Measurements from ENCODE around the gene ABTB2. TPM values are rescaled to one million over a fixed set of nuclear protein-coding genes. Genes with fewer than 3 reads are reported as not detected.

ABTB2 gene
- polyA plus RNA-seq, 1 of the 3 experiments (the other 2 are of a cell fraction) = 7.8 TPM

GRCh38 chr11:34267013-34267412, 90.8 kb downstream of the ABTB2 start:
- H3K9ac ChIP-seq = no peak overlapping the region
- peaks cover 12% of the 10 kb centered on the region for H3F3A ChIP-seq (replicated peaks; ENCODE audit: insufficient read depth)
- POLR2A ChIA-PET = no interaction called here
- 57% methylated on average over 10 of the region's 11 CpGs for WGBS (ENCODE audit: low lambda C conversion rate)
- CTCF ChIA-PET = interaction anchor here (1.2 to 1.5 kb wide), 2 partner anchors 15 to 17 kb away, joined by 3 to 5 read pairs; no protein-coding TSS in a partner anchor
- no peaks in the 10 kb centered on the region for H3K9me2 ChIP-seq
- peak overlapping the region; percentile 24 to 64; a peak in 3 of 4 replicates for H3K27ac ChIP-seq (ENCODE audit: low read depth in 2 of 2, low read length in 1 of 2)
- peak overlapping the region; percentile 41; the same call in 1 of the 2 replicates for H3K4me2 ChIP-seq
- H4K20me1 ChIP-seq (ENCODE audit: insufficient read depth) = 0 out of 2 replicates have a peak, but pooled peaks cover 13% of the 10 kb centered on the region
- H3K4me3 ChIP-seq (ENCODE audit: low read depth in 2 of 2, low read length in 1 of 2) = no peak overlapping the region
- no peaks in the 10 kb centered on the region for H3K36me3 ChIP-seq (replicated peaks in 1 of 2; ENCODE audit: control insufficient read depth in 1 of 2, insufficient read depth in 2 of 2, low read length in 1 of 2)
- no peaks in the 10 kb centered on the region for H3K79me2 ChIP-seq (ENCODE audit: insufficient read depth)
- TF ChIP-seq ELF1 (IDR thresholded peaks at IDR 0.05) (no peak), MAX (IDR thresholded peaks at IDR 0.05; ENCODE audit: low read depth) (no peak), MEF2A (IDR thresholded peaks at IDR 0.05; ENCODE audit: borderline replicate concordance, low read depth) (no peak), TEAD4 (IDR thresholded peaks at IDR 0.05; ENCODE audit: borderline replicate concordance, insufficient read depth) (no peak), EZH2phosphoT487 (IDR thresholded peaks at IDR 0.05; ENCODE audit: borderline replicate concordance, low read depth) (no peak), POLR2AphosphoS5 (IDR thresholded peaks at IDR 0.05; ENCODE audit: low read depth, low read length) (no peak), CHD2 (IDR thresholded peaks at IDR 0.05; ENCODE audit: low read length, partially characterized antibody) (no peak), USF2 (IDR thresholded peaks at IDR 0.05; ENCODE audit: borderline replicate concordance, low read depth, low read length) (no peak), TCF12 (IDR thresholded peaks at IDR 0.05) (no peak), USF1 (IDR thresholded peaks at IDR 0.05; ENCODE audit: borderline replicate concordance, low read depth) (no peak)
- no peak overlapping the region for H2AFZ ChIP-seq (ENCODE audit: low read depth)
- no peak for DNase-seq
- H3K27me3 ChIP-seq (ENCODE audit: insufficient read depth) = no peaks in the 10 kb centered on the region
- H3K4me1 ChIP-seq (ENCODE audit: control insufficient read depth in 1 of 2, insufficient read depth in 2 of 2, low read depth in 1 of 2, low read length in 1 of 2) = peaks cover 46 to 50% of the 10 kb centered on the region in 2 experiments
- H3K9me3 ChIP-seq = no peaks in the 10 kb centered on the region

GRCh38 chr11:34266090-34266912, 91.5 kb downstream of the ABTB2 start:
- H3K4me3 ChIP-seq (ENCODE audit: low read depth in 2 of 2, low read length in 1 of 2) = no peak overlapping the region
- no peaks in the 10 kb centered on the region for H3K9me2 ChIP-seq
- H3K27me3 ChIP-seq (ENCODE audit: insufficient read depth) = no peaks in the 10 kb centered on the region
- peak overlapping the region; percentile 5 to 64 for H3K27ac ChIP-seq (ENCODE audit: low read depth in 2 of 2, low read length in 1 of 2)
- no peak for DNase-seq
- H3K79me2 ChIP-seq (ENCODE audit: insufficient read depth) = no peaks in the 10 kb centered on the region
- ChIA-PET POLR2A (no interaction called here), CTCF (interaction anchor here (1.2 to 1.5 kb wide), 2 partner anchors 15 to 18 kb away, joined by 3 to 5 read pairs; no protein-coding TSS in a partner anchor)
- H3K4me2 ChIP-seq = peak overlapping the region; percentile 41; the same call in 1 of the 2 replicates
- H2AFZ ChIP-seq (ENCODE audit: low read depth) = no peak overlapping the region
- 38% methylated on average over 11 of the region's 11 CpGs for WGBS (ENCODE audit: low lambda C conversion rate)
- H3F3A ChIP-seq (replicated peaks; ENCODE audit: insufficient read depth) = peaks cover 12% of the 10 kb centered on the region
- peaks cover 53 to 57% of the 10 kb centered on the region in 2 experiments for H3K4me1 ChIP-seq (ENCODE audit: control insufficient read depth in 1 of 2, insufficient read depth in 2 of 2, low read depth in 1 of 2, low read length in 1 of 2)
- no peaks in the 10 kb centered on the region for H3K9me3 ChIP-seq
- H4K20me1 ChIP-seq (ENCODE audit: insufficient read depth) = 0 out of 2 replicates have a peak, but pooled peaks cover 13% of the 10 kb centered on the region
- no peaks in the 10 kb centered on the region for H3K36me3 ChIP-seq (replicated peaks in 1 of 2; ENCODE audit: control insufficient read depth in 1 of 2, insufficient read depth in 2 of 2, low read length in 1 of 2)
- H3K9ac ChIP-seq = no peak overlapping the region
- TF ChIP-seq POLR2AphosphoS5 (IDR thresholded peaks at IDR 0.05; ENCODE audit: low read depth, low read length) = peak; percentile 66; the same call in 1 of the 2 replicates
- TF ChIP-seq EZH2phosphoT487 (IDR thresholded peaks at IDR 0.05; ENCODE audit: borderline replicate concordance, low read depth) = no peak
- no peak for TF ChIP-seq REST (IDR thresholded peaks at IDR 0.05; ENCODE audit: low read depth, low read length)
- TF ChIP-seq TEAD4 (IDR thresholded peaks at IDR 0.05; ENCODE audit: borderline replicate concordance, insufficient read depth) = 0 out of 2 replicates have a peak, but pooled peaks have one; percentile 55
- 0 out of 2 replicates have a peak, but pooled peaks have one; percentile 2 for TF ChIP-seq SMC3 (IDR thresholded peaks at IDR 0.05; ENCODE audit: low read depth, low read length)
- TF ChIP-seq RXRA (IDR thresholded peaks at IDR 0.05; ENCODE audit: borderline replicate concordance, low read depth) = peak; percentile 78
- TF ChIP-seq YY1 (IDR thresholded peaks at IDR 0.05; ENCODE audit: low read depth) = no peak
- TF ChIP-seq TAF1 (IDR thresholded peaks at IDR 0.05; ENCODE audit: borderline replicate concordance, low read depth, low read length) = 0 out of 2 replicates have a peak, but pooled peaks have one; percentile 25
- TF ChIP-seq TCF12 (IDR thresholded peaks at IDR 0.05) = peak; percentile 98
- peak; percentile 80 for TF ChIP-seq FOSL2 (IDR thresholded peaks at IDR 0.05; ENCODE audit: borderline replicate concordance, low read depth)
- peak in 1 of 2 experiments; percentile 82; a peak in 2 of 4 replicates for TF ChIP-seq EP300 (IDR thresholded peaks at IDR 0.05; ENCODE audit: borderline replicate concordance in 1 of 2, low read depth in 1 of 2, low read length in 1 of 2)
- peak; percentile 85 for TF ChIP-seq PBX3 (IDR thresholded peaks at IDR 0.05)

Measured in SK-N-SH (cell line).